ENCODE data around the gene TACC3.

GRCh38 chr4:1739358-1739757 lies 18.0 kb downstream of the TACC3 start:
- TF ChIP-seq CTCF (IDR thresholded peaks at IDR 0.05) (no peak), POLR2A (IDR thresholded peaks at IDR 0.05) (no peak)
